Astrocyte of the cerebellum (primary cell): Measurements from ENCODE around the gene OR7G3.

ENCODE experiments used
- DNase-seq: peaks from one replicate; pipeline ENCODE4 v3.0.0-alpha.2; 2011; ENCODE audit warnings: low read depth
- H3K4me3 ChIP-seq: 2 replicates; pipeline ENCODE4 v1.5.1; 2011; ENCODE audit warnings: mild to moderate bottlenecking, low read depth, low read length, moderate library complexity
- in situ Hi-C: cut with HindIII; loops from 2 replicates; pipeline ENCODE4 v1.10.0; 2017; ENCODE audit warnings: low sequenced_read_pairs
- TF ChIP-seq, protein P1 (sequence below): IDR thresholded peaks from 2 replicates; pipeline ENCODE4 v1.5.1; 2012; ENCODE audit warnings: low read length, low read depth, moderate library complexity, mild to moderate bottlenecking; ENCODE audit errors: missing control alignments

The OR7G3 gene

DNA sequence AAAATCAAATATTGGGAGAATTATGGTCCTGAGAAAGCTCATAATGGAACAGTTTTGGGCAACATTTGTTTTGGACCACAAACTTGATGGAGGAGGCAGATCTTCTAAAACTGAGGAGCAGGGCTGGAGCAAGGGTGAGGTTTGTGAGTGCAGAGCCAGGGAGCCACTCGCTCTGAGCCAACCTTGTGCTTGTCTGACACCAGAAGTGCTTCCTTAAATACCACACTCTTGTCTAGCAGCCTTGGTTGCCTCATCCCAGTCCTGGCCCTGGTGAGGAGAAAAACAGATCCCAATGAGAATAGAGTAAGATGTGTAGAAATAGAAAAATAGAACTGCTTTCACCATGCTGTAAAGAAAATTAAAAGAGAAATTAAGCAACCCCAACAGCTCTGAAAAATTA lies 20.1 kb upstream of the OR7G3 start:
- H3K4me3 ChIP-seq, result no peak overlapping the region
- TF ChIP-seq, protein P1, sequence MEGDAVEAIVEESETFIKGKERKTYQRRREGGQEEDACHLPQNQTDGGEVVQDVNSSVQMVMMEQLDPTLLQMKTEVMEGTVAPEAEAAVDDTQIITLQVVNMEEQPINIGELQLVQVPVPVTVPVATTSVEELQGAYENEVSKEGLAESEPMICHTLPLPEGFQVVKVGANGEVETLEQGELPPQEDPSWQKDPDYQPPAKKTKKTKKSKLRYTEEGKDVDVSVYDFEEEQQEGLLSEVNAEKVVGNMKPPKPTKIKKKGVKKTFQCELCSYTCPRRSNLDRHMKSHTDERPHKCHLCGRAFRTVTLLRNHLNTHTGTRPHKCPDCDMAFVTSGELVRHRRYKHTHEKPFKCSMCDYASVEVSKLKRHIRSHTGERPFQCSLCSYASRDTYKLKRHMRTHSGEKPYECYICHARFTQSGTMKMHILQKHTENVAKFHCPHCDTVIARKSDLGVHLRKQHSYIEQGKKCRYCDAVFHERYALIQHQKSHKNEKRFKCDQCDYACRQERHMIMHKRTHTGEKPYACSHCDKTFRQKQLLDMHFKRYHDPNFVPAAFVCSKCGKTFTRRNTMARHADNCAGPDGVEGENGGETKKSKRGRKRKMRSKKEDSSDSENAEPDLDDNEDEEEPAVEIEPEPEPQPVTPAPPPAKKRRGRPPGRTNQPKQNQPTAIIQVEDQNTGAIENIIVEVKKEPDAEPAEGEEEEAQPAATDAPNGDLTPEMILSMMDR, result no peak
- in situ Hi-C loops, result no loop called here
- DNase-seq, result no peak

DNA sequence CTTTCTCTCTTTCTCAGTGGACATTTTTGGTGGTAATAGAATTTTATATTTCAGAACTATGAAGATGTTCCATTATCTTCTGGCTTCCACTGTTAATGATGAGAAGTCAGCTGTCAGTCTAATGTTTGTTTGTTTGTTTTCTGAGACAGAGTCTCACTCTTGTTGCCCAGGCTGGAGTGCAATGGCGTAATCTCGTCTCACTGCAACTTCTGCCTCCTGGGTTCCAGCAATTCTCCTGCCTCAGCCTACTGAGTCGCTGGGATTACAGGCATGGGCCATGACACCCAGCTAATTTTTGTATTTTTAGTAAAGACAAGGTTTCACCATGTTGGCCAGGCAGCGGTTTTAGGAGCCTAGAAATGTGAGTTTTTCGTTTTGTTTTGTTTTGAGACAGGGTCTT lies 18.2 kb upstream of the OR7G3 start:
- no peak for DNase-seq
- no peak overlapping the region for H3K4me3 ChIP-seq
- TF ChIP-seq, protein P1, result no peak
- in situ Hi-C loops, result no loop called here

DNA sequence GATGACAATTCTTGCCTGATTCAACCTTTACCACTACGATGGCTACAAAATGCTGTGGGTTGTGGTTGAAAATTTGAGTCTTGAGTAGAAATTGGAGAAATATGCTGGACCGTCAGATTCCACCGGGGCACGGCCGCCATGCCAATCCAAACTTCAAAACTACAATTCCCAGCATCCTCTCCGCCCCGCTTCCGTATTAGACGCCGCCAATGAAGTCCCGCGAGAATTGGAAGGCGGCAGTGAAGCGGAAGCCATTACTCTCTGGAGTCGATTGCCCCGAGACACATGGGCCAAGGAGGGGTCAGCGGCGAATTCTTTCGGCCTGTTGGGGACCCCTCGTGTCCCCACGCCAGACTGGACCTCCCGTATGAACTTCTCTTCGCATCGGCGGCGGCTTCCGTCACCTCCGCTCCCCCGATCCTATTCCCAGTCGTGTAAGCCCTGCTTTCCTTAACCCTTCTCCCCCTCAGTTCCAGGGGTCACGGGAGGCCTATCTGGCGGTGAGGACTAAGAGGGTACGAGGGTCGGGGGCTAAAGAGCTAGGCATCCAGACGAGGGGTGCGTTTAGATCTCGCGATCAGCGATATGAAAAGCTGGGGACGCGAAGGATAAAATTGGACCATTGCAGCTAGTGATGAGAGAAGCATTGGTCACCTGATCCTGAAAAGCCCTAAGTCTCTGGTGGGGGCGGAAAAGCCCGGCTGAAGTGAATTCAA lies 13.6 kb upstream of the OR7G3 start, which contains the start of gene ZNF317:
ZNF317 (plus strand) TSS at position 239 of the 716 bp plus-strand sequence. CDS start 15,620 bp downstream, outside the sequence.
- TF ChIP-seq, protein P1, result no peak
- DNase-seq, result peak; percentile 86
- in situ Hi-C loops, result no loop called here
- H3K4me3 ChIP-seq, result peak within 1 kb of the TSS; percentile 65

DNA sequence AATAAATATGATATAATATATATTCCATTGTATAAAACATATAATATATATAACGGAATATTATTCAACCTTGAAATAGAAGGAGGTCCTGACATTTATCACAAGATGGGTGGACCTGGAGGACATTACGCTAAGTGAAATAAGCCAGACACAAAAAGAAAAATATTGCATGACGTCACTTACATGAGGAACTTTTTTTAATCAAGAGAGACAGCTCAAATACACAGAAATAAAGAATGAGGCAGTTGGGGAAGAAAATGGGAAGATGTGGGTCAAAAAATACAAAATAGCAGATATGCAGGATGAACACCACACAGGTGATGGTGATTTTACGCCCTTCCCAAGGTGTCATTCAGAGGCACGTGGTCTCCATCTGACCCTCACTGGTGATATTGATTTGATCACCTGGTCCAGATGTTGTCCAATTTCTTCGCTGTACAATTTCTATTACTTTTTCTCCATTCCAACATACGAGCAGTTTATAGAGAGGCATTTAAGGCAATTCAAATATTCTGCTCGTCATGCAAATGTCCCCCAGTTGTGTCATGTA lies 12.9 kb upstream of the OR7G3 start:
- in situ Hi-C loops, result no loop called here
- no peak for DNase-seq
- TF ChIP-seq, protein P1, result no peak
- peak overlapping the region; percentile 65 for H3K4me3 ChIP-seq

DNA sequence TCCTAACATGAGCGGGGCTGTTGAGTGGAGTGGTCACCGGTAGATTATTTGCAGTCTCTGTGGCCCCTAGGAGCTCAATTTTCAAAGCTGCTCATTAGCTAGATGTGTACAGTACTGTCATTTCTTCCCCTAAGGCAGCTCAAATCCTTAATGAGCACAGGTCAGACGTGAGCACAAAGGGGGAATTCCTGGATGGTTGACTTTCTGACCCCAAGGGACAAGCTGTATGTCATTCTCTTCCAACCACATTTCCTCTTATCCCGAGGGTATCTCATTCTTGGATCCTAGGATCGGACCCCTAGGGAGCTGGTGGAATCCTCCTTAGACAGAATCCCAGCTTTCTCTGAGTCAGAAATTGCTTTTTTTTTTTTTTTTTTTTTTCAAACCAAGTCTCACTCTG lies 5.7 kb upstream of the OR7G3 start:
- TF ChIP-seq, protein P1, result no peak
- in situ Hi-C loops, result no loop called here
- H3K4me3 ChIP-seq, result no peak overlapping the region
- no peak for DNase-seq

DNA sequence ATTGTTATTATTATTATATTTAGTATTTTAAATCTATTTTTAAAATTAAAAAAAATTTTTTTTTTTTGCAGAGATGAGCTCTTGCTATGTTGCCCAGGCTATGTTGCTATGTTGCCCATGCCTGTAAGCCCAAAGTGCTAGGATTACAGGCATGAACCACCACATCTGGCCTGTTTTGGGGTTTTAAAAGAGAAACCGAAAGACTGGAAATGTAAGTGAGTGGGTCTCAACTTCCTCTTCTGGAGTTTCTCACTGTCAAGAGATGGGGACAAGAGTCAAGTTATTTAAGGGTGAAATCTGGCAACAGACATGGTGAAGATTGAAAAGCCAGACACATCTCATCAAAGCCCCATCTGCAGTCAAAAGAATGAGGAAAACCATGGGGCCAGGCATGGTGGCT lies 4.2 kb upstream of the OR7G3 start:
- in situ Hi-C loops, result no loop called here
- H3K4me3 ChIP-seq, result no peak overlapping the region
- TF ChIP-seq, protein P1, result no peak
- DNase-seq, result no peak
